SK-N-MC (cell line): ENCODE measurements around the gene UQCRH.

Experiments
- EZH2 ChIP-seq: fragments of 200-600 bp; sonication (generic); IDR thresholded peaks from one replicate; pipeline ENCODE4 v1.6.1; 2017; ENCODE audit warnings: antibody characterized with exemption
- FOXP2 ChIP-seq: optimal IDR thresholded peaks from 2 replicates; pipeline ENCODE3; 2011; ENCODE audit warnings: mild to moderate bottlenecking, moderate library complexity; ENCODE audit not compliant: insufficient read depth; ENCODE audit errors: extremely low read length, control extremely low read depth
- POLR2AphosphoS5 ChIP-seq: IDR thresholded peaks from 2 replicates; pipeline ENCODE4 v1.6.1; 2012; ENCODE audit warnings: mild to moderate bottlenecking, low read depth, low read length, borderline replicate concordance

DNA sequence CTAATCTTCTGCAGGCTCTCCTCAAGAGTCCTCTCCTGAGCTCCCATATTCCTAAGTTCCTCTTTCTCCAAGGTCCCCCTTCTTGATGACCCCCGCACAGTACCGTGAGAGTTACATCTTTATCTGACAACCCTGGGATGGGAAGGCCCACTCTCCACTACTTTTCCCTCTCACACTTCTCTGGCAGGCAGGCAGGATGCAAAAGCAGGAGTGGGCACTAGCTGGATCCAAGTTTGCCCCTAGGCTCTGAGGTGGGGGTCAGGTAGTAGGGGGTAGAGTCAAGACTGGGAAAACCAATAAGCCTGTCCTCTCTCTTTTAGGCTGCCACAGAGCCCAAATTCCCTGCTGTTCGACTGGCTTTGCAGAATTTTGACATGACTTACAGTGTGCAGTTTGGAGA, 41.0 kb downstream of the UQCRH start:
- TF ChIP-seq EZH2: no peak
- TF ChIP-seq POLR2AphosphoS5: no peak
- TF ChIP-seq FOXP2: no peak
